Panc1 (cell line): ENCODE measurements around the gene GFY. TPM values are rescaled to one million over a fixed set of nuclear protein-coding genes. Genes with fewer than 3 reads are reported as not detected.

ENCODE experiments used
- ATAC-seq: fragments of 200-7000 bp; cut with Tn5 transposase; 2 replicates; pipeline ENCODE4 v1.9.1; 2020; ENCODE audit warnings: mild to moderate bottlenecking, moderate library complexity
- BruUV-seq: library from RNA; stranded (reverse); fragments of 400-500 nt; replicated peaks from 2 replicates; lab custom pipeline; 2021; lab: Mats Ljungman, UMichigan
- CTCF ChIA-PET: fragments of 300-600 bp; sonication (Branson Sonifier 250); formaldehyde crosslinking; loops from one replicate; lab custom pipeline; 2022; ENCODE audit warnings: antibody characterized with exemption; lab: Charles Lee
- POLR2A ChIA-PET: fragments of 300-600 bp; sonication (Branson Sonifier 250); formaldehyde crosslinking; loops from one replicate; lab custom pipeline; 2022; ENCODE audit warnings: antibody characterized with exemption; lab: Charles Lee
- DNase-seq: peaks from one replicate; pipeline ENCODE4 v3.0.0-alpha.2; 2010; ENCODE audit warnings: low read depth, low spot score
- H3K27ac ChIP-seq: 2 replicates; pipeline ENCODE4 v1.5.1; 2011; ENCODE audit warnings: mild to moderate bottlenecking, low read length, inconsistent platforms
- H3K27me3 ChIP-seq: fragments of 200-500 bp; sonication (Bioruptor generic); 2 replicates; pipeline ENCODE4 v1.6.0; 2014; ENCODE audit warnings: low read length, inconsistent platforms; ENCODE audit not compliant: control insufficient read depth, insufficient read depth
- H3K36me3 ChIP-seq: fragments of 200-500 bp; sonication (Bioruptor generic); 2 replicates; pipeline ENCODE4 v1.5.1; 2014; ENCODE audit warnings: inconsistent platforms, mild to moderate bottlenecking, low read length, moderate library complexity; ENCODE audit not compliant: control insufficient read depth, insufficient read depth
- H3K4me1 ChIP-seq: 2 replicates; pipeline ENCODE4 v1.5.1; 2011; ENCODE audit warnings: inconsistent platforms, mild to moderate bottlenecking, low read length, moderate library complexity; ENCODE audit not compliant: control insufficient read depth, insufficient read depth
- H3K4me3 ChIP-seq, 2 experiments: 2 replicates each; pipeline ENCODE4 v1.5.1; 2011 to 2012; ENCODE audit warnings: low read depth in 2 of 2, low read length in 2 of 2, mild to moderate bottlenecking in 2 of 2, inconsistent platforms in 1 of 2, moderate library complexity in 1 of 2
- H3K9me3 ChIP-seq: fragments of 200-500 bp; sonication (Bioruptor generic); 2 replicates; pipeline ENCODE4 v1.5.1; 2014; ENCODE audit warnings: low read depth, mild to moderate bottlenecking, inconsistent platforms, low read length, moderate library complexity; ENCODE audit not compliant: control insufficient read depth, insufficient read depth
- POLR2AphosphoS5 ChIP-seq: IDR thresholded peaks from 2 replicates; pipeline ENCODE4 v1.6.1; 2012; ENCODE audit warnings: mild to moderate bottlenecking, low read depth, low read length, moderate library complexity
- SIN3A ChIP-seq: IDR thresholded peaks from 2 replicates; pipeline ENCODE4 v1.6.1; 2012; ENCODE audit warnings: low read depth, mild to moderate bottlenecking, low read length, moderate library complexity, borderline replicate concordance; ENCODE audit not compliant: insufficient read depth
- TCF7L2 ChIP-seq: IDR thresholded peaks from 2 replicates; pipeline ENCODE4 v1.6.1; 2011; ENCODE audit warnings: mild to moderate bottlenecking, low read depth, low read length, inconsistent platforms
- in situ Hi-C: cut with HindIII; loops from 2 replicates; pipeline ENCODE4 v1.10.0; 2016; ENCODE audit warnings: low sequenced_read_pairs, low pct_unique_long_range_greater_than_20kb
- intact Hi-C: fragments of 100-400 bp; cut with micrococcal nuclease; formaldehyde crosslinking; loops from one replicate; pipeline ENCODE4 v1.10.0; 2022; ENCODE audit not compliant: unreplicated experiment
- total RNA-seq: library from RNA; stranded (reverse); gene quantifications from one replicate; pipeline ENCODE4 v1.2.1, GENCODE V29; 2021; ENCODE audit not compliant: unreplicated experiment
- TF ChIP-seq, protein P1 (sequence below), 2 experiments: IDR thresholded peaks; 2 replicates each; pipeline ENCODE4 v1.6.1; 2011 to 2012; ENCODE audit warnings: low read depth in 2 of 2, control low read depth in 1 of 2, low read length in 1 of 2, mild to moderate bottlenecking in 1 of 2, moderate library complexity in 1 of 2; ENCODE audit not compliant: insufficient read depth in 1 of 2
- TF ChIP-seq, protein P2 (sequence below): fragments of 450-650 bp; IDR thresholded peaks from 2 replicates; pipeline ENCODE4 v1.5.1; 2017; ENCODE audit warnings: mild to moderate bottlenecking

Gene GFY
- total RNA-seq, 1 experiment from 2014 or later = not detected

DNA sequence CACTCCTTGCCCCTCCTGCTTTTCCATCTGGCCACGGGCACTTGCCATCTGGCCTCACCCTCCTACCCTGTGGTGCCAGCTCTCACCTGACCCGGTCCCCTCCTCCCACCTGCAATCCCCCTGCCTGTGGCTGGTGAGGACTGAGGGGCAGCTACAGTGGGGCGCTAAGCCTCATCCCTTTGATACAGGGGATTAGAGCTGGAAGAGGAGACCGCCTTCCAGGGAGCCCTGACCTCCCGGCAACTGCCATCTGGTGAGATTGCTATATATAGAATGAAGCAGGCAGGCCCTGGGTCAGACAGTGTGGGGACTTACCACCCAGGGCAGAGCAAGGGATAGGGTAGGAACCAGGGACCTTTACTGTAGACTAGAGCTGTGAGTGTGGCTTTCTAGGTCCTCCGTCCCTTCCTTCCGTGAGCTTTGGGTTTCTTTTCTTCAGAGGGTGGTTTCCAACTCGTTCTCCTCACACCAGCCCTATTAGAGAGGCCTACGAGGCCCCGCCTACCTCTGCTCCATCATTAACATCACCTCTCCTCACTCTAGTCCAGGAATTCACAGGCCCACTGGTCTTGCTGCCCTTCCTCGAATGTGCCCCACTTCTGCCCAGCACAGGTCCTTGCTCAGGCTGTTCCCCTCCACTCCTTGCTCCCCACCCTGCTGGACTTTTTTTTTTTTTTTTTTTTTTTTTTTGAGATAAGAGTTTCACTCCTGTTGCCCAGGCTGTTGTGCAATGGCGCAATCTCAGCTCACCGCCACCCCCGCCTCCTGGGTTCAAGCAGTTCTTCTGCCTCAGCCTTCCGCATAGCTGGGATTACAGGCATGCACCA lies 29.4 kb upstream of the GFY start:
- no peak overlapping the region for H3K4me3 ChIP-seq
- intact Hi-C loops (no loop called here), in situ Hi-C loops (no loop called here)
- ChIA-PET POLR2A (no interaction called here), CTCF (interaction anchor here (0.7 kb wide), 1 partner anchor 38 kb away, joined by 8 read pairs; no protein-coding TSS in a partner anchor)
- no peaks in the 10 kb centered on the region for H3K9me3 ChIP-seq
- ATAC-seq (no peak), DNase-seq (no peak)
- H3K4me1 ChIP-seq = no peaks in the 10 kb centered on the region
- no TSS peak for BruUV-seq
- H3K36me3 ChIP-seq = no peaks in the 10 kb centered on the region
- H3K27me3 ChIP-seq = no peaks in the 10 kb centered on the region
- H3K27ac ChIP-seq = no peak overlapping the region
- TF ChIP-seq TCF7L2 = no peak
- TF ChIP-seq, protein P1, sequence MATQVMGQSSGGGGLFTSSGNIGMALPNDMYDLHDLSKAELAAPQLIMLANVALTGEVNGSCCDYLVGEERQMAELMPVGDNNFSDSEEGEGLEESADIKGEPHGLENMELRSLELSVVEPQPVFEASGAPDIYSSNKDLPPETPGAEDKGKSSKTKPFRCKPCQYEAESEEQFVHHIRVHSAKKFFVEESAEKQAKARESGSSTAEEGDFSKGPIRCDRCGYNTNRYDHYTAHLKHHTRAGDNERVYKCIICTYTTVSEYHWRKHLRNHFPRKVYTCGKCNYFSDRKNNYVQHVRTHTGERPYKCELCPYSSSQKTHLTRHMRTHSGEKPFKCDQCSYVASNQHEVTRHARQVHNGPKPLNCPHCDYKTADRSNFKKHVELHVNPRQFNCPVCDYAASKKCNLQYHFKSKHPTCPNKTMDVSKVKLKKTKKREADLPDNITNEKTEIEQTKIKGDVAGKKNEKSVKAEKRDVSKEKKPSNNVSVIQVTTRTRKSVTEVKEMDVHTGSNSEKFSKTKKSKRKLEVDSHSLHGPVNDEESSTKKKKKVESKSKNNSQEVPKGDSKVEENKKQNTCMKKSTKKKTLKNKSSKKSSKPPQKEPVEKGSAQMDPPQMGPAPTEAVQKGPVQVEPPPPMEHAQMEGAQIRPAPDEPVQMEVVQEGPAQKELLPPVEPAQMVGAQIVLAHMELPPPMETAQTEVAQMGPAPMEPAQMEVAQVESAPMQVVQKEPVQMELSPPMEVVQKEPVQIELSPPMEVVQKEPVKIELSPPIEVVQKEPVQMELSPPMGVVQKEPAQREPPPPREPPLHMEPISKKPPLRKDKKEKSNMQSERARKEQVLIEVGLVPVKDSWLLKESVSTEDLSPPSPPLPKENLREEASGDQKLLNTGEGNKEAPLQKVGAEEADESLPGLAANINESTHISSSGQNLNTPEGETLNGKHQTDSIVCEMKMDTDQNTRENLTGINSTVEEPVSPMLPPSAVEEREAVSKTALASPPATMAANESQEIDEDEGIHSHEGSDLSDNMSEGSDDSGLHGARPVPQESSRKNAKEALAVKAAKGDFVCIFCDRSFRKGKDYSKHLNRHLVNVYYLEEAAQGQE (IDR thresholded peaks at IDR 0.05; ENCODE audit: insufficient read depth in 1 of 2, low read depth in 2 of 2, low read length in 1 of 2) = no peak
- TF ChIP-seq, protein P2, sequence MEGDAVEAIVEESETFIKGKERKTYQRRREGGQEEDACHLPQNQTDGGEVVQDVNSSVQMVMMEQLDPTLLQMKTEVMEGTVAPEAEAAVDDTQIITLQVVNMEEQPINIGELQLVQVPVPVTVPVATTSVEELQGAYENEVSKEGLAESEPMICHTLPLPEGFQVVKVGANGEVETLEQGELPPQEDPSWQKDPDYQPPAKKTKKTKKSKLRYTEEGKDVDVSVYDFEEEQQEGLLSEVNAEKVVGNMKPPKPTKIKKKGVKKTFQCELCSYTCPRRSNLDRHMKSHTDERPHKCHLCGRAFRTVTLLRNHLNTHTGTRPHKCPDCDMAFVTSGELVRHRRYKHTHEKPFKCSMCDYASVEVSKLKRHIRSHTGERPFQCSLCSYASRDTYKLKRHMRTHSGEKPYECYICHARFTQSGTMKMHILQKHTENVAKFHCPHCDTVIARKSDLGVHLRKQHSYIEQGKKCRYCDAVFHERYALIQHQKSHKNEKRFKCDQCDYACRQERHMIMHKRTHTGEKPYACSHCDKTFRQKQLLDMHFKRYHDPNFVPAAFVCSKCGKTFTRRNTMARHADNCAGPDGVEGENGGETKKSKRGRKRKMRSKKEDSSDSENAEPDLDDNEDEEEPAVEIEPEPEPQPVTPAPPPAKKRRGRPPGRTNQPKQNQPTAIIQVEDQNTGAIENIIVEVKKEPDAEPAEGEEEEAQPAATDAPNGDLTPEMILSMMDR = no peak
- no peak for TF ChIP-seq SIN3A
- TF ChIP-seq POLR2AphosphoS5 = no peak

DNA sequence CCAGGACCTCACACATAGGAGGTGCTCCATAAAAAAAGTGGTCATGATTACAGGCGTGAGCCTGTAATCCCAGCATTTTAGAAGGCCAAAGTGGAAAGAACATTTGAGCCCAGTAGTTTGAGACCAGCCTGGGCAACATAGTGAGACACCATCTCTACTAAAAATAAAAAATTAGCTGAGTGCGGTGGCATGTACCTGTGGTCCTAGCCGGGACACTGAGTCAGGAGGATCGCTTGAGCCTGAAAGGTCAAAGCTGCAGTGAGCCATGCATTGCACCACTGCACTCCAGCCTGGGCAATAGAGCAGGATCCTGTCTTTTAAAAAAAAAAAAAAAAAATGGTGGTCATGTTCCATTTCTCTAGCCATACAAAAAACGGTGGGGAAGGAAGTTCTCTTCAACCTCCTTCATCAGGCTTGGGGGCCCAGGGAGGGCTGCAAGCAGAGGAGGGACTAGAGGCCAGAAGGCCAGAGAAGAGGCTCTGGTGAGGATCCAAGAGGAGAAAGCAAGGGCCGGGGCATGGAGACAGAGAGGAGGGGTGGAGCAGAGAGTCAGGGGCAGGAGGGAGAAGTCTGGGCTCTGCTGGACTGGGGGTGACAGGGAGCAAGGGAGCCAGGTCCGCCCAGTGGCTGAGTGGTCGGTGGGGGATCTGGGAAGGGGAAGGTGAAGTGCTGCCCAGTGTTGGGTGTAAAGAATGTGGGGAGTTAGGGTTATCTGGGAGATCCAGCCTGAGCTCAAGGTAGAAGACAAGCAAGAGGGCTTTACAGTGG lies 28.3 kb upstream of the GFY start:
- CTCF ChIA-PET = no interaction called here
- Histone ChIP-seq H3K4me1 (no peaks in the 10 kb centered on the region), H3K36me3 (no peaks in the 10 kb centered on the region), H3K4me3 (no peak overlapping the region), H3K27me3 (no peaks in the 10 kb centered on the region), H3K9me3 (no peaks in the 10 kb centered on the region), H3K27ac (no peak overlapping the region)
- POLR2A ChIA-PET = no interaction called here
- TF ChIP-seq, protein P2 = no peak
- TF ChIP-seq SIN3A (no peak), POLR2AphosphoS5 (no peak), TCF7L2 (no peak)
- TF ChIP-seq, protein P1 (IDR thresholded peaks at IDR 0.05; ENCODE audit: insufficient read depth in 1 of 2, low read depth in 2 of 2, low read length in 1 of 2) = no peak
- DNase-seq = no peak
- in situ Hi-C loops = no loop called here
- BruUV-seq = no TSS peak
- intact Hi-C loops = no loop called here
- no peak for ATAC-seq
